ENCODE data around the gene ZFX.

Gene ZFX

DNA sequence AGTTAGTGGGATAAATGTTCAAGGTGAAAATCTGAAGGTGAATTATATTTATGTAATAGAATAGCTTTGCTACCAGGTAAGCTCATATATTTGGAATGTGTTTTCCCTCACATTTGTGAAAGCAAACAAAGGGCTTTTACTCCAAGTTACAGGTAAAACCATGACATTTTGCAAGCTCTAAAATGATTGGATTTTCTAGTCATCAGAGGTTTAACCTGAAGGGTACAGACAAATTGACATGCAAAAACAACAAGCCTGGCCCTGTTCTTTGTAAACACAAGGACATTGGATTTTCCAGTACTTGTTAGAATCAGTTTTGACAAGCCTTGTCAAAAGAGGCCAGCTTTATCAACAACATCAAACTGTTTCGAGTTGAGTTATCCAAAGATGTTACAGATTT lies 51.7 kb downstream of the ZFX start:
- DNase-seq (ENCODE audit: low spot score): no peak

DNA sequence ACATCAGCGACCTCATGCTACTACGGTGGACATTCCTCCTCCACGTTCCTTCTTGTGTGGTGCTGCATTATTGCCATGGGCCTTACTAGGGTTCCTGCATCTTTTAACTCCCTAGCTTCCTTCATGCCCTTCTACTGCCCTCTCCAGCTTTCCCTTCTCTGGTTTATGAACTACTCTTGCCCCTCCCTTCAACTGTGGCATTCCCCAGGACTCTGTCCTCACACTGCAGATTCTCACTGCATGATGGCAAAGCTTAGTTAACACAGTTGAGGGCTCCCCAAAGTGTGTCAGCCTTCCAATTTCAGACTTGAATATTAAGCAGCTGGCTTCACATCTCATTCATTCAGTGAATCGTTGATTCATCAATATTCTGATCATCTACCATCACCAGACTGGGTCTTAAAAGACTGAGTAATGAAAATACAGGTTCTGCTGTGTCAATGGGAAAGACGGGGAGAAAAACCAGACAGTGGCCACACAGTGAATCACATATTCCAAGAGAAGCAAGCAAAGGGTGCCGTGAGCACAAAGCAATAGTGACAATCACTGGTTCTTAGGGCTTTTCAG lies 53.0 kb downstream of the ZFX start:
- DNase-seq (ENCODE audit: low spot score): no peak

DNA sequence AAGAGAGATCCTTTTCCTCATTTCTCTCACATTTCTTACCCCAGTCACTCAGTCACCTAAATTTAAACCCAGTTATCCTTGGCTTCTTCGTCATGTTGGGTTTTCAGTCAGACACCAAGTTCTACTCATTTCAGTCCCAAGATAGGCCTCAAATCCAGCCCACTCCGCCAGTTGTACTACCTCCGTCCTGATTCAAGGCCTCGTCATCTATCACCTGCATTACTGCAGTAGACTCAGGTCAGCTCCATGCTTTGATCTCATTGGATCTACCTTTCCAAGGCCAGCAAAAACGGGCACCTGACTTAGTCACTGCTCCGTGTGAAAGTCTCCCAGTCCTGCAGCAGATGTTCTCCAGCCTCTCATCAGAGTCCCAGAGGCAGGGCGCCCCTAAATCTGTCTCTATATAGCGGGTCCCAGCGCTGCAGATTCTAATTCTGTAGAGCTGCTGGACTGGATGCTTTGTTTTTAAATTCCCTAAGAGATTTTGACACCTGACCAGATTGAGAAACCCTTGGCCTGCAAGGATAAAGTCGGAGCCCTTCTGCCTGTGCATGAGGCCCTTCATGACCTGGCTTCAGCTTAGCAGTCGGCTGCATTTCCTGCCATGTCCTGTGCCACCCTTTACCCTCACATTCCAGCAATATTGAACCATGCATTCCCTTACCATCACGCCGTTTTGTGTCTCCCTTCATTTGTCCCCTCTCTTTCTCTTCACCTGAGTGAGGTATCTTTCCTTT lies 53.7 kb downstream of the ZFX start:
- DNase-seq (ENCODE audit: low spot score): no peak

DNA sequence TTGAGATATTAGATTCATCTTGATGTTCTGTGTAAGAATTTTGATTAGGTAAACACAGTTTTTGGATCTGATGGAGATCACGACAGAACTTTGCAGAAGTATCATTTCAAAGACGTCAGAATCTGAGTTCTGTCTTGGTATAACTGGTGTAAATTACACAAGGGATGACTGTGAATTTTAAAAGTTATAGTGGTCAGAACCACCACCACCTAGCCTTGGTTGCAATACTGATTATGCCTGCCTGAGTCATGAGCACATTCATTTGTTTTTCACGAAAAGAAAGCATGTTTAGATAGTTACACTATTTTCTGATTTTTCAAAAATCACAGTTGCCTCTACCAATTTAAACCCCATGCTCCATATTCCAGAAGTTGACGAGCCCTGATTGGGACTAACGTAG lies 54.8 kb downstream of the ZFX start:
- DNase-seq (ENCODE audit: low spot score): no peak

DNA sequence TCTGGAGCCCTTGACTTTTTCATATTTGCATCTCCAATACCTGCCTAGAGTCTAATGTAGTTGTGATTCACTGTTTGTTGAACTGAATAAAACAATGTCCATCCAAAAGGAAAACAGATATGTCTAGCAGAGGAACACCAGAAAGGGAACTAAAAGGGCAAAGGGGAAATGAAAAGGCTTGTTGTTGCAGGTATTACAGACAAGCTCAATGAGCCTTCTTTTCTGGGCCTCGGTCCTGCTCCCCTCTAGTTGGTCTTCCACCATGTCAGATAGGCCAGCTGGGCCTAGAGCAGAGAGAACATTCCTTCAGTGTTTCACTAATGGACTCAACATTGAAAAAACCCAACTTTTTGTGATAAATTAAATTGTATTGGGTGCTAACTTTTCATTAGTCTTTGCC lies 55.4 kb downstream of the ZFX start:
- DNase-seq (ENCODE audit: low spot score): no peak

DNA sequence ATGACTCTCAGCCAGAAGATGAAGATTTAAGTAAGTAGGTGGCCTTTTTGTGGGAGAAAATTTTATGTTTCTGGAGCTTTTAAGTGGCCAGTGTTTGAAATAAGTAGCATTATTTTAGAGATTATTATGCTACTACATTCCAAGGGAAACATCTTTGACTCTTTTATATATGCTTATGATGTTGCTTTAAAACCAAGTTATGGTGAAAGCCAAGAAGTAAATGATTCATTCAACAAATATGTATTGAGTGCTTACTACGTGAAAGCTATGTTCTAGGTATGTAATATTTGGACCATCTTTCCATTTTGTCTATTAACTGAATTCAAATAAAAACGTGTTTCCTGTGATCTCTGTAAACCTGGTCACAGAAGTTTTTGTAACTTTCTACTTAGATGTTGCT lies 58.3 kb downstream of the ZFX start:
- no peak for DNase-seq (ENCODE audit: low spot score)

DNA sequence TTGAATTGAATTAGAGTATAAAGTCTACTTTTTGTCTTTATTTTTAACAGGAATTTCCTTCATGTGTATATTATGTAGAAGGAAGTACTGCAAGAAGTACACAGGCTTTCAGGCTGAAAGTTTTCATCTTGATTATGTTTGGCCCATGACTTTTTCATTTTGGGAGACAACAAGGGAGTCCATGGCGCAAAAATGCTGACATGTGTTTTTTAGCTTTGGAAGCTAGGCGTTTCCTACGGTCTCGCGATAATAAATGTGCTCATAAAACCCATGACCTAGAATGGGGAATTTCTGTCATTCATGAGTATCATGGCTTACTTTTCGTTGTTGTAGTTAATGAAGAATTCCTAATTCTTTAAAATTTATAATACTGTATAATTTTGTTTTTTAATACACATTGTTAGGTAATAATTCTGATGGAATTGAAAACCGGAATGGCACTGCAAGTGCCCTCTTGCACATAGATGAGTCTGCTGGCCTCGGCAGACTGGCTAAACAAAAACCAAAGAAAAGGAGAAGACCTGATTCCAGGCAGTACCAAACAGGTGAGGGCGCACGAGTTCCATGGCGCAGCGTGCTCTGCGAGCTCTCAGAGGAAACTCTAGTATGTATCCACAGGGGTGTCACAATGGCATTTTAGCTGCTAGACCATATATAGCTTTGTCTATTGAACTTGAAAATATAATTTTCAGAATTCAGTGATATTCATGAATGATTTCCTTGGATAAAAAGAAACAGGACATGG lies 59.1 kb downstream of the ZFX start:
- no peak for DNase-seq (ENCODE audit: low spot score)

DNA sequence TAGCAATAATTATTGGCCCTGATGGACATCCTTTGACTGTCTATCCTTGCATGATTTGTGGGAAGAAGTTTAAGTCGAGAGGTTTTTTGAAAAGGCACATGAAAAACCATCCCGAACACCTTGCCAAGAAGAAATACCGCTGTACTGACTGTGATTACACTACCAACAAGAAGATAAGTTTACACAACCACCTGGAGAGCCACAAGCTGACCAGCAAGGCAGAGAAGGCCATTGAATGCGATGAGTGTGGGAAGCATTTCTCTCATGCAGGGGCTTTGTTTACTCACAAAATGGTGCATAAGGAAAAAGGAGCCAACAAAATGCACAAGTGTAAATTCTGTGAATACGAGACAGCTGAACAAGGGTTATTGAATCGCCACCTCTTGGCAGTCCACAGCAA lies 60.7 kb downstream of the ZFX start:
- no peak for DNase-seq (ENCODE audit: low spot score)

DNA sequence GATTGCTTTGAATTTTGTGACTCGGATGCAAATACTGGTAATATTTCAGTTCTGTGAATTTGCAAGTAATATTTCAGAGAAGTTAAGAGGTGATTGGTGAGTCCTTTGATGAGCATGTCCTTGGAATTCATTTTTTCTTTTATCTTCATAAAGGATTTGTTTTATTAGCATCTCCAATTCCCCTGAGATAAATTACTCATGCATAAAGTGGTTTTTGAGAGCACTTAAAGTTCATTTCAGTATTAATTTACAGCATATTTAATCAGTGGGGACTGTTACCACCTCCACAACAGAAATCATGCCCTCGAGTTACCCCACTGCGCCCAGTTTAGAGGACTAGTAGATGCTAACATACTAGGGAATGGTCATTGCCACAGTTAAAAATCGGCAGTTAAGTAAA lies 65.0 kb downstream of the ZFX start:
- no peak for DNase-seq (ENCODE audit: low spot score)

DNA sequence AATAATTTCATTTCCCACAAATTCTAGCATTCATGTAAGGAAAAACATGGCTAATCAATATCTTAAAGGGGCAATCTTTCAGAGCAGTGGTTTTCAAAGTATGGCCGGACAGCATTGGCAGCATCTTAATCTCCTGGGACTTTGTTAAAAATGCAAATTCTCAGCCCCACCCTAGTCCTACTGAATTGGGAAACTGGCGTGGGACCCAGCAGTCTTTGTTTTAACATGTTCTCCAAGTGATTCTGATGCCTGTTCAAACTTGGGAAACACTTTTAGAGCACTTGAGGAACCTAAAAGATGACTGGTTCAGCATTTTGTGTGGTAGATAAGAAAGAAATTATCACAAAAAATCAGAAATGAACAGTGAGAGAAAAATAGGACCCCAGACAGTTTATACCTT lies 65.7 kb downstream of the ZFX start:
- no peak for DNase-seq (ENCODE audit: low spot score)

DNA sequence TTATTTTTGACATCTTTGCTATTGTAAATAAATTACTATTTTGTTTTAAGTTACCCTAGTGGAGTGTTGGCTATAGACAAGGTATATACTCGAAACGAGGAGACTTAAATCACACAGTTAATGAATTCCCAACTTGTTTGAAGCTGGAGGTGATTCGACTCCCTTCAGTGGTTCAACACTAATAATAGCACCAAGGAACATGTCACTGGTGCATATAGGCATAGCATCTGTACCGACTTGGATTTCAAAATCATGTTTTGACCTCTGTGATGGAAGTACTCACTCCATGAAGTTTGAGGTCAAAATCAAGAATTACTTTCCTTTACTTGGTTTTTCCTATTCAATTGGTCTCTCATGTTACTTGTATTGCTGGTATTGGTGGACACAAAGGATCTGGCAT lies 66.5 kb downstream of the ZFX start:
- no peak for DNase-seq (ENCODE audit: low spot score)

DNA sequence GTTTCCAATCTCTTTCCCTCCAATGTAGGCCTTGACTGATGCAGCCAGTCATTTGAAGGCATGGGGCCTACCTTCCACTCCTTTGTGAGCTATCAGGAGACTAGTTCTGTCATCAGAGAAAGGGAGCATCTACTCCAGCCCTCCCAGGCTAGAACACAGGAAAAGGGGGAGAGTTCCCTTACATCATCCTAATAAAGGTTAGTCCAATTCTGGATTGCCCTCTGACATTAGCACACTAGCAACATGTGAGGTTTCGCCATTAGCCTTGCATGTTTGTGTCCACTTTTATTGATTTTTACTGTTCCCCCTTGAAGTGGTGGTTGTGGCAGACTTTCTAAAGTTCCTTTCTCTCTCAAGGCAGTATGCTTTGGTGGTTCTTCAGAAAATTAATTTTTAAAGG lies 67.3 kb downstream of the ZFX start:
- no peak for DNase-seq (ENCODE audit: low spot score)

DNA sequence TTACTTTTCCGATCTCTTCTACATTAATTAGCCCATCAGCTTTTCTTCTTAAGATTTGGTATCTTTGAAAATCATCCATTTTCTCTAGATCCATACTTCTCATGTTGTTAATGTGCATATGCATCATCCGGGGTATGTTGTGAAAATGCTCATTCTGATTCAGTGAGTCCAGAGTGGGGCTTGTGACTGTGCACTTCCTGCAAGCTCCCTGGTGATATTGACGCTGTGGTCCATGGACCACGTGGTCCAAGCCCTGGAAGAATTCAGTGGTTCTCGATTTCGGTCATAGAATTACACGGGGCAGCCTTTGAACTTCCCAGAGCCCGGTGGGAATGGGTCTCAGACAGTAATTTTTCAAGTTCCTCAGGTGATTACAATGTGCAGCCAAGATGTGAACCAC lies 69.8 kb downstream of the ZFX start:
- no peak for DNase-seq (ENCODE audit: low spot score)

DNA sequence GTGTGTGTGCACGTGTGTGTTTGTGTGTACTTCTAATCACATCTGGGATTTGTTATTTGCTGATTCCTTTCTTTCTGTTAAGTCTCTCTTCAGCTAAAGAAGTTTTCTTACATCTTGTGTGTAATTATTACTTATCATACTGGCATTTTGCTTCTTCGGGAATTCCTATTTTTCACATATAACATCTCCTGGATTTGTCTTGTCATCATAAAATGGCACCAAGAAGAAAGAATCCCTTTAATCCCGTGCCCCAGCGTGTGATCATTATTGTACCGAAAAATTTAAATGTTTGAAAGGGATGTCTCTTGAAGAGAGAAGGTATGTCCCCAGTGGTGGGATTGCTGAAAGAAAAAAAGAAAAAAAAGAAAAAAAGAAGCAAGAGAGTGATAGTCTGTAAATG lies 72.3 kb downstream of the ZFX start:
- no peak for DNase-seq (ENCODE audit: low spot score)

DNA sequence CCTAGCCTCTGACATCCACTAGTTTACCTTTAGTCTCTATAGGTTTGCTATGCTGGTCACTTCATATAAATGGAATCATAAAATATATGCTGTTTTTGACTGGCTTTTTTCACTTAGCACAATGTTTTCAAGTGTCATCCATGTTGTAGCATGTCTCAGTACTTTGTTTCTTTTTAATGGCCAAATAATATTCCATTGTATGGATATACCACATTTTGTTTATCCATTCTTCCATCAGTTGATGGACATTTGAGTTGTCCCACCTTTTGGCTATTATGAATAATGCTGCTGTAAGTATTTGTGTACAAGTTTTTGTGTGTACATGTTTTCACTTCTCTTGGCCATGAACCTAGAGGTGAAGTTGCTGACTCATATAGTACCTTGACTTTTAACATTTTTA lies 75.7 kb downstream of the ZFX start:
- no peak for DNase-seq (ENCODE audit: low spot score)

DNA sequence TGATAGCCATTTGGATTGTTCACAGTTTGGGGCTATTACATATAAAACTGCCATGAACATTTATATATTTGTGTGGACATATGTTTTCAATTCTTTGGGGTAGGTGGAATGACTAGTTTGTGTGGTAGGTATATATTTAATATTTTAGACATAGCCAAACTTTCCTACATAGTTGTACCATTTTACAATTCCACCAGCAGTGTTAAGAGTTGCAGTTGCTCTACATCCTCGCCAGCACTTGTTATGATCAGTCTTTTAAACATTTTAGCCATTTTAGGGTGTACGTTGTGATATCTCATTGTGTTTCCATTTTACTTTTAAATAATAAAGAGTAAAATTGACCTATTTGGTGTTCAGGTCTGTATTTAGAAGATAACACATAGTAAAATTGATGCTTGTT lies 76.6 kb downstream of the ZFX start:
- no peak for DNase-seq (ENCODE audit: low spot score)

DNA sequence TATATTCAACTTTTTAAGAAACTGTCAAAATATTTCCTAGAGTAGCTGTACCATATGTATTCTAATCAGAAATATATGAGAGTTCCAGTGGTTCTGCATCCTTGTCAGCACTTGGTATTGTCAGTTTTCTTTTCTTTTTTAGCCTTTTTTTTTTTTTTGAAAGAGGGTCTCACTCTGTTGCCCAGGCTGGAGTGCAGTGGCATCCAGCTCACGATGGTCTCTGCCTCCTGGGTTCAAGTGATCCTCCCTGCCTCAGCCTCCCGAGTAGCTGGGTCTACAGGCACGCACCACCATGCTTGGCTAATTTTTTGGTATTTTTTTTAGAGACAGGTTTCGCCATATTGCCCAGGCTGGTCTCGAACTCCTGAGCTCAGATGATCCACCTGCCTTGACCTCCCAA lies 79.1 kb downstream of the ZFX start:
- no peak for DNase-seq (ENCODE audit: low spot score)

DNA sequence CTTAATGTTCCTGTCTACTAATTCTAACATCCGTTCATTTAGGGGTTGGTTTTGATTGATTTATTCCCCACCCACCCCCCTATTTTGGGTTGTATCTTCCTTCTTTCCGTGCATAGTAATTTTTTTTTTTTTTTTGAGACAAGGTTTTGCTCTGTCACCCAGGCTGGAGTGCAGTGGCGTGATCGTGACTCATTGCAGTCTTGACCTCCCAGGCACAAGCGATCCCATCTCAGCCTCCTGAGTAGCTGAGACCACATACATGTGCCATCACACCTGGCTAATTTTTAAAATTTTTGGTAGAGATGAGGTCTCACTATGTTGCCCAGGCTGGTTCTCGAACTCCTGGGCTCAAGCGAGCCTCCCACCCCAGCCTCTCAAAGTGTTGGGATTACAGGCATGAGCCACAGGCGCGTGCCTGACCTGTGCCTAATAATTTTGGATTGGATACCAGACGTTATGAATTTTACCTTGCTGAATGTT lies 79.9 kb downstream of the ZFX start:
- DNase-seq (ENCODE audit: low spot score): no peak

DNA sequence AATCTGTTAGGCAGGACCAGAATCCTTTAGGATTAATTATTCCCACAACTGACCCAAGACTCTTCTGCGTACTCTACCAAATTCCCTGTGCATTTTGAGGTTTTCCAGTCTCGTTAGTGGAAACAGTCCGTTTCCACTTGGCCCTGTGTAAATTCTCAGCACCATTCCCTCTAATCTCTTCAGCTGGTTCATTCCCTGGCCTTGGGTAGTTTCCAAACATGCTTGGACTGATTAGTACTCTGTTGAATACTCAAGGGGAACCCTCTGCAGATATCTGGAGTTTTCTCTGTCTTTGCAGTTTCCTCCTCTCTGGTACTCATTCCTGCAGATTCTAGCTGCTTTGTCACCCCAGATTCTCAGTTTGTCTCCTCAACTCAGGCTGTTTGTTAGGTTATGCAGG lies 80.4 kb downstream of the ZFX start:
- no peak for DNase-seq (ENCODE audit: low spot score)

DNA sequence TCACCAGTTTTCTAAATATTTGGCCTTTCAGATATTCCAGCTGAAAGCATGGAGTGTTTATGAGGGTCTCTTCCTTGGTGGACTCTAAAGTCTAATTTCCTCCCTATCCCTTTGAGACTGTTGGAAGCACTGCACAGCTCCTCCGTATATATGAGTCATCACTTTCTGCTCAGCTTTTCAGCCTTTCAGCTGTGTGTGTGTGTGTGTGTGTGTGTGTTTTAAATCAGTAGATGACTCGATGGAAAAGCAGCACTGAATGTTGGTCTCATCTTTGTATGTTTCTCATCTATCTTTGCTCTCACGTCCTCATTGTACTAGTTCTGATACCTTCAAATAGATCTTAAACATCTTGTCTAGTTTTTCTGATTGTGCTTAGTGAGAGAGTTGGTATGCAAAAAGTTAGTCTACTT lies 81.6 kb downstream of the ZFX start:
- DNase-seq (ENCODE audit: low spot score): no peak

DNA sequence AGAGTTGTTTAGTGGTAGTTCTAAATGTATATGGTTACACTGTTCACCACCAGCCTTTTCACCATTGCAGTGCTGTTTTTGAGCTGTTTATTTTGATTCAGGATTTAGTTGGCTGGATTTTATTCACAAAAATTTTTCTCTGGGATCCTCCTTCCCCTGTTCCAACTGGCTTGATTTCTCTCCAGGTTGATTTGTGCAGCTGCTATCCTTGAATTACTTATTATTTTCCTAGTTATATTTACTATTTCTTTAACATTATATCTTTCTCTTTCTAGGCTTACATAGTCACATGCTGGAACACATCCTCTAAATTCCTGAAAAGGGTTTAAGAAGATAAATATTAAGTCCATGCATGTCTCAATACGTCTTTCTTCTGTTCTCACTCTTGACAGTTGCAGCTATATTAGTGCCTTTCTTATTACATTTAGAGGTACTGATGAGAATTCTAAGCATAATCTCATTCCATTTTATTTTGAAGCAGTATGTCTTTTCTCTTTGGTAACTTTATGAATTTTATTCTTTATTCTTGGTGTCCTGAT lies 82.2 kb downstream of the ZFX start:
- no peak for DNase-seq (ENCODE audit: low spot score)

DNA sequence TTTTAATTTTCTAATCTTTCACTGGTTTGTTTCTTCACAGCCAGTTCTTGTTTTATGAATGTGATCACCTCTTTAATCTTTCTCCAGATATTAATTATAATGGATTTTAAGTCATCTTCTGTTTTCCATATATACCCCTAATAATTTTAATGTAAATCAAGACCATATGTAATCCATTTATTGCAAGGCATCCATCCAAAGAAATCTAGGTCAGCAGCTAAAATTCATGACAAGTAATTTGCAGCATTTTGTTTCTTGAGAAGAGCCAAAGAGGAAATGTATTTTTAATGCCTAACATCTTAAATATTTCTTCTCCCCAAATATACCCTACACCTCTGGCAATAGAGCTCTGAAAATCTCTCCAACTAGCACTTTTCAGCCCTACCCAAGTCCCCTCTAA lies 83.3 kb downstream of the ZFX start:
- DNase-seq (ENCODE audit: low spot score): no peak

Data from SK-N-DZ (cell line).